SK-N-SH treated with all-trans-retinoic acid at 6 μM for 48 hours (cell line): ENCODE results near the gene SGK1.

ENCODE experiments used
- SNAI2 ChIP-seq: fragments of 250-450 bp; sonication (Bioruptor Pico); IDR thresholded peaks from 2 replicates; pipeline ENCODE4 v1.5.0; 2020; ENCODE audit warnings: mild to moderate bottlenecking, moderate library complexity
- TF ChIP-seq, protein P1 (sequence below): fragments of 250-450 bp; sonication (Bioruptor Pico); IDR thresholded peaks from 2 replicates; pipeline ENCODE4 v1.5.1; 2020; ENCODE audit warnings: low read depth, mild to moderate bottlenecking, moderate library complexity
- TF ChIP-seq, protein P2 (sequence below): fragments of 250-450 bp; sonication (Bioruptor Pico); IDR thresholded peaks from 2 replicates; pipeline ENCODE4 v1.5.0; 2020; ENCODE audit warnings: mild to moderate bottlenecking, moderate library complexity

DNA sequence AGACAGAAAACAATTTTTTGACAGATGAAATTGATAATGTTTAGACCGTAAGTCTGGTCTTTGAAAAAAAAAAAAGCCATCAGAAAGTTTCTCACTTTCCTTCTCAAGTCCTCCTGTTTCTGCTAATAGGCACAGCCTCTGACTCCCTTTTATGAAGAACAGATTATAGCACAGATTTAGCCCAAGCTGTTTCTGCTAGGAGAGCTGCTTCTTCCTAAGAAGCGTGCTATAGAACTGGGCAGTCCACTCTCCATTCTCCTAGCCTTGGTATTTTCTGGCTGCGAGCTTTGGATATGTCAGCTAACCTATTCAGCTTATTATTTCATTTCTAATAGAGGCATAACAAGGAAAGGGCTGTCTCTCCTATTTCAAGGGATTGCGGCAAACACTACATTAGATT is 112.5 kb downstream of the SGK1 start:
- TF ChIP-seq, protein P1, sequence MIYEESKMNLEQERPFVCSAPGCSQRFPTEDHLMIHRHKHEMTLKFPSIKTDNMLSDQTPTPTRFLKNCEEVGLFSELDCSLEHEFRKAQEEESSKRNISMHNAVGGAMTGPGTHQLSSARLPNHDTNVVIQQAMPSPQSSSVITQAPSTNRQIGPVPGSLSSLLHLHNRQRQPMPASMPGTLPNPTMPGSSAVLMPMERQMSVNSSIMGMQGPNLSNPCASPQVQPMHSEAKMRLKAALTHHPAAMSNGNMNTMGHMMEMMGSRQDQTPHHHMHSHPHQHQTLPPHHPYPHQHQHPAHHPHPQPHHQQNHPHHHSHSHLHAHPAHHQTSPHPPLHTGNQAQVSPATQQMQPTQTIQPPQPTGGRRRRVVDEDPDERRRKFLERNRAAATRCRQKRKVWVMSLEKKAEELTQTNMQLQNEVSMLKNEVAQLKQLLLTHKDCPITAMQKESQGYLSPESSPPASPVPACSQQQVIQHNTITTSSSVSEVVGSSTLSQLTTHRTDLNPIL, result no peak
- TF ChIP-seq, protein P2, sequence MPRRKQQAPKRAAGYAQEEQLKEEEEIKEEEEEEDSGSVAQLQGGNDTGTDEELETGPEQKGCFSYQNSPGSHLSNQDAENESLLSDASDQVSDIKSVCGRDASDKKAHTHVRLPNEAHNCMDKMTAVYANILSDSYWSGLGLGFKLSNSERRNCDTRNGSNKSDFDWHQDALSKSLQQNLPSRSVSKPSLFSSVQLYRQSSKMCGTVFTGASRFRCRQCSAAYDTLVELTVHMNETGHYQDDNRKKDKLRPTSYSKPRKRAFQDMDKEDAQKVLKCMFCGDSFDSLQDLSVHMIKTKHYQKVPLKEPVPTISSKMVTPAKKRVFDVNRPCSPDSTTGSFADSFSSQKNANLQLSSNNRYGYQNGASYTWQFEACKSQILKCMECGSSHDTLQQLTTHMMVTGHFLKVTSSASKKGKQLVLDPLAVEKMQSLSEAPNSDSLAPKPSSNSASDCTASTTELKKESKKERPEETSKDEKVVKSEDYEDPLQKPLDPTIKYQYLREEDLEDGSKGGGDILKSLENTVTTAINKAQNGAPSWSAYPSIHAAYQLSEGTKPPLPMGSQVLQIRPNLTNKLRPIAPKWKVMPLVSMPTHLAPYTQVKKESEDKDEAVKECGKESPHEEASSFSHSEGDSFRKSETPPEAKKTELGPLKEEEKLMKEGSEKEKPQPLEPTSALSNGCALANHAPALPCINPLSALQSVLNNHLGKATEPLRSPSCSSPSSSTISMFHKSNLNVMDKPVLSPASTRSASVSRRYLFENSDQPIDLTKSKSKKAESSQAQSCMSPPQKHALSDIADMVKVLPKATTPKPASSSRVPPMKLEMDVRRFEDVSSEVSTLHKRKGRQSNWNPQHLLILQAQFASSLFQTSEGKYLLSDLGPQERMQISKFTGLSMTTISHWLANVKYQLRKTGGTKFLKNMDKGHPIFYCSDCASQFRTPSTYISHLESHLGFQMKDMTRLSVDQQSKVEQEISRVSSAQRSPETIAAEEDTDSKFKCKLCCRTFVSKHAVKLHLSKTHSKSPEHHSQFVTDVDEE, result no peak
- no peak for TF ChIP-seq SNAI2
